DOHH2 (cell line): ENCODE results near the gene NFIB.

Experiments used
- H3F3A ChIP-seq: fragments of 200-600 bp; sonication (generic), shearing (Covaris generic); 2 replicates; pipeline ENCODE4 v1.6.0; 2016; ENCODE audit warnings: antibody characterized with exemption, mild to moderate bottlenecking; ENCODE audit not compliant: control insufficient read depth, insufficient read depth
- H3K27ac ChIP-seq: fragments of 200-600 bp; sonication (generic); 2 replicates; pipeline ENCODE4 v1.5.1; 2014; ENCODE audit warnings: low read depth, mild to moderate bottlenecking, low read length, moderate library complexity
- H3K27me3 ChIP-seq: fragments of 200-600 bp; sonication (generic); 2 replicates; pipeline ENCODE4 v1.6.1; 2014; ENCODE audit warnings: mild to moderate bottlenecking, low read length, mixed read lengths; ENCODE audit not compliant: control insufficient read depth
- H3K36me3 ChIP-seq: fragments of 200-600 bp; sonication (generic); 2 replicates; pipeline ENCODE4 v1.6.1; 2014; ENCODE audit warnings: mild to moderate bottlenecking, low read length, moderate library complexity, mixed read lengths; ENCODE audit not compliant: control insufficient read depth
- H3K4me1 ChIP-seq: fragments of 200-600 bp; sonication (generic); 2 replicates; pipeline ENCODE4 v1.6.1; 2014; ENCODE audit warnings: mild to moderate bottlenecking, low read length, mixed read lengths; ENCODE audit not compliant: control insufficient read depth
- H3K4me2 ChIP-seq: fragments of 200-600 bp; sonication (generic); 2 replicates; pipeline ENCODE4 v1.6.0; 2014; ENCODE audit warnings: mild to moderate bottlenecking, low read length, moderate library complexity
- H3K4me3 ChIP-seq: fragments of 200-600 bp; sonication (generic); 2 replicates; pipeline ENCODE4 v1.5.1; 2014; ENCODE audit warnings: mild to moderate bottlenecking, low read length, mixed read lengths
- H3K79me2 ChIP-seq: fragments of 200-600 bp; sonication (generic); 2 replicates; pipeline ENCODE4 v1.6.1; 2014; ENCODE audit warnings: mild to moderate bottlenecking, low read length, mixed read lengths; ENCODE audit not compliant: control insufficient read depth
- H3K9me2 ChIP-seq: fragments of 200-600 bp; sonication (generic); replicated peaks from 2 replicates; pipeline ENCODE4 v1.6.1; 2014; ENCODE audit warnings: mild to moderate bottlenecking, low read length, mixed read lengths; ENCODE audit not compliant: control insufficient read depth
- H3K9me3 ChIP-seq: fragments of 200-600 bp; sonication (generic); 2 replicates; pipeline ENCODE4 v1.6.1; 2014; ENCODE audit warnings: antibody characterized with exemption, low read length, mixed read lengths; ENCODE audit not compliant: control insufficient read depth, insufficient read depth
- H4K20me1 ChIP-seq: fragments of 200-600 bp; sonication (generic); 2 replicates; pipeline ENCODE4 v1.6.0; 2014; ENCODE audit warnings: low read depth, mild to moderate bottlenecking, antibody characterized with exemption, low read length, moderate library complexity; ENCODE audit not compliant: control insufficient read depth, insufficient read depth
- CTCF ChIP-seq: fragments of 200-600 bp; sonication (generic); IDR thresholded peaks from one replicate; pipeline ENCODE4 v1.5.1; 2014; ENCODE audit warnings: antibody characterized with exemption, mild to moderate bottlenecking, low read depth, low read length; ENCODE audit not compliant: poor library complexity, severe bottlenecking
- EZH2phosphoT487 ChIP-seq: fragments of 200-600 bp; sonication (generic); IDR thresholded peaks from 2 replicates; pipeline ENCODE4 v1.6.1; 2017; ENCODE audit warnings: borderline replicate concordance, mild to moderate bottlenecking, antibody characterized with exemption, low read length, moderate library complexity, mixed read lengths

NFIB gene

DNA sequence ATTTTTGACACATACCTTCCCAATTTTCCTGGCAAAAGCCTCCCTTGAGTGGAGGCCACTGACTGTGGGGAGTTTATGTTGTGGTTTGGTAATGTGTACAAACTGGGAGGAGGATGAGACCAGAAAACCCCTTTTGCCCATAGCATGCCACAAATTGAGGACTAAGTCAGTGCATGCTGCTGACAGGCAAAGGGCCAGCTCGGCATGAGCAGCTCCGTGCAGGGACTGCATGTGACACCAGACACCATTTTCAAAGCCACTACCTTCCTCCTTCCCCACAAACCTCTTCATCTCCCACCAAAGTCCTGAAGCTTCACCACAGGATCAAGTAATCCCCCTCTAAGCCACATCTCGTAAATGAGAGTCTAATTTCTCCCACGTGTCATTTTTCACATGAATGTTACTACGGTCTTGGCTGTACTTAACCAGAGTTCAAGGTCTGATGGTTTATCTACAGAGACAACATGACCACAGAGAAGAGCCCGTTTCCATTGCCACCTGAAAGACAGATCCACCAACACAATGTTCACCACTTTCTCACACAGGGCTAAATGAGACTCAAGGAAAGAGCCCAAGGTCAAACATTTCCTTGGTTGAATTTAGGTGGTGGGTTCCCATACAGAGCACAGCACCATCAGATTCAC, 106.5 kb downstream of the NFIB start:
- Histone ChIP-seq H3K27me3 (no peaks in the 10 kb centered on the region), H4K20me1 (no peaks in the 10 kb centered on the region), H3K4me3 (no peak overlapping the region), H3K36me3 (no peaks in the 10 kb centered on the region), H3K4me2 (no peak overlapping the region), H3K79me2 (no peaks in the 10 kb centered on the region), H3K27ac (no peak overlapping the region), H3F3A (no peaks in the 10 kb centered on the region), H3K4me1 (no peaks in the 10 kb centered on the region), H3K9me3 (no peaks in the 10 kb centered on the region), H3K9me2 (no peaks in the 10 kb centered on the region)
- TF ChIP-seq CTCF (no peak), EZH2phosphoT487 (no peak)

- no peaks in the 10 kb centered on the region for H3K9me2 ChIP-seq
- H4K20me1 ChIP-seq: no peaks in the 10 kb centered on the region
- no peak for TF ChIP-seq CTCF
- TF ChIP-seq EZH2phosphoT487: no peak
- H3F3A ChIP-seq: no peaks in the 10 kb centered on the region
- H3K79me2 ChIP-seq: no peaks in the 10 kb centered on the region
- H3K27me3 ChIP-seq: no peaks in the 10 kb centered on the region
- H3K27ac ChIP-seq: no peak overlapping the region
- H3K36me3 ChIP-seq: no peaks in the 10 kb centered on the region
- H3K4me2 ChIP-seq: no peak overlapping the region
- H3K4me3 ChIP-seq: no peak overlapping the region
- no peaks in the 10 kb centered on the region for H3K4me1 ChIP-seq
- H3K9me3 ChIP-seq: no peaks in the 10 kb centered on the region
Observed at GRCh38 chr9:14205463-14205862, 108.5 kb downstream of the NFIB start.

DNA sequence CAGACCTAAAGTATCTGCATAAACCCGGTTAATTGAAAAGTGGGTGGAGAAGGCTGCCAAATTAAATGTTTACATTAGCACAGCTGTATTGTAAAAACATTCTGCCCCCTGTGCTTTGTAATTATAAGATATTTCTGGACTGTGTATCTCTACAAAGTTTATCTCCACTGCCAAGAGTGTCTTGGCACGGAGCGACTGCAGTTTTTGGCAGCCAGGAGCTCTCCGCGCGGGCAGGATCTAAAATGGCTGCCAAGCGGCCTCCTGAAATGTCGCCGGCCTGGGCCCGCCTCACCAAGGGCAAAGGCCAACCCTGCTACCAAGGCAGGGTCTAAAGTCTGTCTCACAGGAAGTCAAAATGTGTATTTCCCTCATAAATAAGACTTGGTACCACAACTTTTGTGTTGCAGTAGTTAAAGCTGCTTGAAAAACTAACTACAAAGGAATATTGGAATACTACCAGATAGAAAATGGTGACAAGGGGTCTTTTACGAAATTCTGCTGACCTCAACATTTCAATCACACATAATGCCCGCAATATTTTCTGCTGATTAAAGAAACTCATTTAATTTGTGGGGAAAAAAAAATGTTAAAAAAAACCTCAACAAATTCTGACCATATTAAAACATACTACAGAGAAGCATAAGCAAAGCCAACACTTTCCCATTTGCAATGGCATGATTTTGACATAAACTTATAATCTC, 110.4 kb downstream of the NFIB start:
- no peak overlapping the region for H3K4me2 ChIP-seq
- H4K20me1 ChIP-seq: no peaks in the 10 kb centered on the region
- no peaks in the 10 kb centered on the region for H3K27me3 ChIP-seq
- H3K79me2 ChIP-seq: no peaks in the 10 kb centered on the region
- H3K4me3 ChIP-seq: no peak overlapping the region
- H3K4me1 ChIP-seq: no peaks in the 10 kb centered on the region
- no peaks in the 10 kb centered on the region for H3K9me2 ChIP-seq
- H3K36me3 ChIP-seq: no peaks in the 10 kb centered on the region
- no peaks in the 10 kb centered on the region for H3K9me3 ChIP-seq
- H3F3A ChIP-seq: no peaks in the 10 kb centered on the region
- TF ChIP-seq CTCF (no peak), EZH2phosphoT487 (no peak)
- H3K27ac ChIP-seq: no peak overlapping the region
